GM19240 (cell line): ENCODE data around the gene SNTG2.
"Not testable (repeated sequence)": the region's sequence is repeated elsewhere in the genome, so short reads cannot be mapped to it uniquely, and the experiment has no call there.

Experiments used
- DNase-seq: peaks from one replicate; pipeline ENCODE4 v3.0.0; 2011; ENCODE audit warnings: low spot score; ENCODE audit not compliant: insufficient read length

Gene SNTG2

DNA sequence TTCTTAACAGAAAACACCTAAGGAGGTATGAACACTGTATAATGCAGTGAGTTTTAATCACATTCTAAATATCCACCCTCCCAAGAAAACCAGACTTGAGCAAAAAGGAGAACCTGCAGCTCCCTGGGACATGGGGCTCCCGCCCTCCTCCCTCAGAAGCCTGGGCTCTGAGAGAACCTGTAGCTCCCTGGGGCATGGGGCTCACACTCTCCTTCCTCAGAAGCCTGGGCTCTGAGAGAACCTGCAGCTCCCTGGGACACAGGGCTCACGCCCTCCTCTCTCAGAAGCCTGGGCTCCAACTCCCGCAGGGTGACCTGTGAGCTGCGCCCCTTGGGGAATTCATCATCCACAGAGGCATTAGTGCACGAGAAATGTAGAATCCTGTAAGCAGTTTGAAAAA lies 222.9 kb downstream of the SNTG2 start:
- DNase-seq, result no peak

DNA sequence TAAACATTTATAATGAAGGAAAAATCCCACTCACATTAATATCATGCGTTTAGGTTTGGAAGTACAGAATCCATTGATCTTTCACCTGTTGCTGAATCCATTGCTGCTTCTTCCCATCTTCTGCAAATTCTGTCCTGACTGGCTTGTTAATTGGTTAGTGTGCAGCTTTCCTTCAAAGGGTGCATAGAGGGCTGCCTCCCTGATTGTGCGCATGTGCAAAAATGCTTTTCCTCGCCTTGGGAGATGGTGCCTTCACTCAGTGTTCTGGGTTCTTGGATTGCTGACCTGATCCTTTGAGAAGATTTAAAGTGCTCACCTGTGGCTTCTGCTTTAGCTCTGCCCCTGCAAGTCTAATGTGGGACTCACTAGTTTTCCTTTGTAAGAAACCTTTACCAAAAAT lies 231.2 kb downstream of the SNTG2 start:
- DNase-seq, result no peak

DNA sequence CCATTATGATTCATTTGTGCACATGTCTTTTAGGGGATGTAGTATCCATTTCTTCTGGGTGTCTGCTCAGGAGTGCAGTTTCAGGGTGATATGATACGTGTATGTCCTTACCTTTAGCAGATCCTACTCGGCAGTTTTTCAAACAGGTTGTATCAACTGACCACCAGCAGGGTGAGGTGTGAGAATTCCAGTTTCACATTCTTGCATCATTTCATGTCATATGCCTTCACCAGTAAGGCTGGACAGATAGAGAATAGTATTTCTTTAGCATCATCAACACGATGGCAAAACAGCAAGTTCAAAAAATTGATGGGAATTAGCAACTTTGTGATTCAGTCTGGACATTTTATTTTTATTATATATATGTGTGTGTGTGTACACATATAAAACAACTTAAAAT lies 232.7 kb downstream of the SNTG2 start:
- no peak for DNase-seq

DNA sequence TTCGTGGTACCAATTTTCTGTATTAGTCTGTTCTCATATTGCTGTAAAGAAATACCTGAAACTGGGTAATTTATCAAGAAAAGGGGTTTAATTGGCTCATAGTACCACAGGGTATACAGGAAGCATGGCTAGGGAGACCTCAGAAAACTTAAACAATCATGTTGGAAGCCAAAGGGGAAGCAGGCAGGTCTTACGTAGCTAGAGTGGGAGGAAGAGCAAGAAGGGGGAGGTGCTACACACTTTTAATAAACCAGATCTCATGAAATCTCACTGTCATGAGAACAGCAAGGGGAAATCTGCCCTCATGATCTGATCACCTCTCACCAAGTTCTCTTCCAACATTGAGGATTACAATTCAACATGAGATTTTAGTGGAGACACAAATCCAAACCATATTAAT lies 235.8 kb downstream of the SNTG2 start:
- DNase-seq, result no peak

DNA sequence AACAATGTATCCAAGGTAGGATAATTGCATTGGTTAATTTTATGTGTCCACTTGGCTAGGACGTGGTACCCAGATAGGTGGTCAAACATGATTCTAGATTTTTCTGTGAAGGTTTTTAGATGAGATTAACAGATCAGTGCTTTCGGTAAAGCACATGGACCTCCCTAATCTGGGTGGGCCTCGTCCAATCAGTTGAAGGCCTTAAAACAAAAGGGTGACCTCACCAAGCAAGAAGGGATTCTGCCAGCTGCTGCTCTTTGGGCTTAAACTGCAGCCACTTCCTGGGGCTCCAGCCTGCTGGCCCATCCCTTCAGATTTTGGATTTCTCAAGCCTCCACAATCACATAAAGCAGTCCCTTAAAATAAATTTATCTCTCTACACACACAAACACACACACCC lies 236.5 kb downstream of the SNTG2 start:
- DNase-seq, result no peak

DNA sequence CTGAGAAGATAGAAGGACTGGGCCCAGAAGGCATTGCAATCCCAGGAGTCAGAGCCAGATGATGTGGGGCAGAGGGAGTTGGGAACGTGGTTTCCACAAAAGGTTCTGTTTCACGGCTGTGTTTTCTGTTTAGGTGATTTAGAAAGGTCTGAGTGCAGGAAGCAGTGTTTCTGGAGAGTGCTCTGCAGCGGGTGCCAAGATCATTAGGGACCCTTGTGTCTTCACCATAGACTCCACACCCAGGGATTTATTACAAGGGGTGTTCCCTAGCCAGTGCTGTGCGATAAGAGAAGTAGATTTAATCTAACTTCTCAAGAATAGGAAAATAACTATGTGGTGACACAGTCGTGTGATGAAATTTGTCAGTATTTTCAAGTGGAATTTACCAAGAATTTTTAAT lies 241.5 kb downstream of the SNTG2 start:
- DNase-seq, result no peak

DNA sequence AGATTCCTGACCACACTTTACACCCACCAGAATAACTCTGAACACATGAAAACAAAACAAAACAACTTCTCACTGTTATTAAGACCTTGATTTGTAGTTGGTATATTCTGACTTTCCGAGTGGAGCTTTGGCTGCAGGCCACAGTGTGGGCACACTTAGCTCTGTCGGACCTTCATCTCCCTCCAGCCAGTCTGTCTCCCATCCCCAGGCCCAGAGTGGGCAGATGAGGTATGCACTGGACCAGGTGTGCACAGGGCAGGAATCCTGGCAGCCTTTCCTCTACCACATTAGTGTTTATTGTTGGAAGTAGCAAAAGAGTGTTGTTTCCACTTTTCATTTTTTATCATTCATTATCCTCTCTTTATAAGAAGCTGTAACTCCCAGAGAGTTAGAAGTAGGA lies 243.2 kb downstream of the SNTG2 start:
- no peak for DNase-seq

DNA sequence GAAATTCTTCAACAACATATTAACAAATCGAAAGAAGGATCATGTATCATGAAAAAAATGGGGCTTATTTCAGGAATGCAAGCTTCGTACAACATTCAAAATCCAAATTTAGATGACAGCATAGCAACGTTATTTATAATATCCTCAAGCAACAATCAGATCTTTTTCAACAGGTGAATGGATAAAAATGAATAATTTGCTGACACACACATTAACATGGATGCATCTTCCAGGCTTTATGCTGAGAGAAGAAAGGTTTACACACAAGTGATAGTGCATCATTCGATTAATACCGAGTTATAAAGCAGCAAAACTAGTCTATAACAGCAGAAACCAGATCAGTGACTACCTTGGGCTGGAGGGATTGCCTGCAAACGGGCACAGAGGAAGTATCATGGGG lies 253.1 kb downstream of the SNTG2 start:
- no peak for DNase-seq

DNA sequence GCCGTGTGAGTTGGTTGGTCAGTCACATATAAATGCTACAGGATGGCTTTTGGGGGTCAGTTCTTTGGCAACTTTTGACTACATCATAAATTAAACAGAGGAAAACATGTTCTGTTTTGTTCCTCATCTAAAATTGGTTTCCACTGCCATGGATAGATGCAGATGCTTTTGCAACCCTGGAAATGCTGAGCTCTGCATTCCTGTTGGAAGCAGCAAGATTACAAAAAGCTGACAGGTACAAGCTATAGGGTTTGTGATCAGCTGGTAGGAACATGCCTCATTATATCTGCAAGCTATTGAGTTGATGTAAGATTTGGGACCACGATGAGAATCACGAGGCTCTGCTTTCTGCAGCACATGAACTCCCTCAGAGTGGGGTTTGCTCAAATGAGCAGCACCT lies 255.2 kb downstream of the SNTG2 start:
- no peak for DNase-seq

DNA sequence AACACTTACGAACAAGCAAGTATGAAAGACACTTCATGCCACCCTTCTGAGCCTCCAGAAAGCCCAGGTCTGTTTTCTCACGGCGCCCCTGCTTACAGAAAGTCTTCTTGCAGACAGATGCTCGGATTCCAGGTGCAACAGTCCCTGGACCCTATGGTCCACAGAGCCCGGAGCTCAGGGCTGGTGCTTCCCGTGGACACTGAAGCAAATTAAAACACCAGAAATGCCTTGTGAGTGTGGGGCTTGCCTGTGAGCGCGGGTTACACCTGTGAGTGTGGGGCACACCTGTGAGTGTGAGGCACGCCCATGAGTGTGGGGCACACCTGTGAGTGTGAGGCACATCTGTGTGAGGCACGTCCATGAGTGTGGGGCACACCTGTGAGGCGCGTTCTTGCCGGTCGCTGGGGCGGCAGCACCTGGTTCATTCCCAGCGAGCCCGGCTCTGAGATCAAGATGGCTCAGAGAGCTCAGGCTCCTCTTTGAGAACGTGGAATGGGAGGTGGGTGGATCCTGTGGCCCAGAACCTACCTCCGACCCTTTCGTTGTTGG lies 257.4 kb downstream of the SNTG2 start:
- DNase-seq, result no peak

DNA sequence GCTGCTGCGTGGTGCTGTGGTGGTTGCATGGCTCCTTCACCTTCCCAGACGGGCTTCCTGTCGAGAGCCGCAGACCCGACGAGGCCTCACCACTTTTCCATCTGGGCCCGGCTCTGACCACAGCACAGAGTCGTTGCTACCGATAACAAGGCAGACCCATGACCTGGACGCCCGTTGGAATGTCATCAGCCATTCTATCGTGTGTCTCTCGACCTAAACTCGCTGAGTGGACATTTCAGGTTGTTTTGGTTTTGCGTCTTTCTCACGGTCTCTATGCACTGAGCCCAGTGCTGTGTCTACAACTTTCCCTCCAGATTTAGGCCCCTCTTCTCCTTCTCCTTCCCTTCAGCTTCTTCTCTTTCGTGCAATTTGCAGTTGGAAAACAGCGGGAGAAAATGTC lies 257.9 kb downstream of the SNTG2 start:
- DNase-seq, result no peak

DNA sequence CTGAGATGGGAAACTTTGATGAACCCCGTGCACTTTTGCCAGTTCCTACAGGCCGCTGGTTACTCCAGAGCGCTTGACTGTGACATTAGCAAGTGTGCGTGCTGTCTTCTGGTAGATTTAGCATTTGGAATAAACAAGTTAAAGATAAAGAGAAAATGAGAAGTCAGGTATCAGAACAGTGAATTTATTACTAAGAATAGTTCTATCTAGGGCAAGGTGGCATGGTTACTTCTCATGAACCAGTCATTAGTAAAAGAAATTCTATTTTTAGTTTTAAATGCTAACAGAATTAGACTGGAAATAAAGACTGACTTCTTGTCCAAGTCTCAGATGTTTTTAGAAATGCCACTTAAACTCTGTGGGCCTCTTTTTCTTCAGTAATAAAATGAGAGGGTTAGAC lies 258.6 kb downstream of the SNTG2 start:
- no peak for DNase-seq

DNA sequence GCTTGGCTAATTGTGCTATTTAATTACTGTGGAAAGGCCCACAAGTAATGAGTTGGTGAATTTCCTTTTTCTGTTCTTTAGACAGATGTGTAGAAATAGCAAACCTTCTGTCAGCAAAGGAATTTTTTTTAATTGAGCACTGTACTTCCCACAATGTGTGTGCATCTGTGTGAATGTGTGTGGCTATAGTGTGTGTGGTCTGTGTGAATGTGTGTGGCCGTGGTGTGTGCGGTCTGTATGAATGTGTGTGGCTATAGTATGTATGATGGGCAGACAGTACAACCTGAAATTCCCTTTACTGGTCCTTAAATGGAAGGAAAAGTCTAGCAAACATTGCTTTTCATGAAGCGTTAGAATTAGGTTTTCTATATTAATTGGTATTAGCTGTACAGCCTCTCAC lies 259.1 kb downstream of the SNTG2 start:
- no peak for DNase-seq

DNA sequence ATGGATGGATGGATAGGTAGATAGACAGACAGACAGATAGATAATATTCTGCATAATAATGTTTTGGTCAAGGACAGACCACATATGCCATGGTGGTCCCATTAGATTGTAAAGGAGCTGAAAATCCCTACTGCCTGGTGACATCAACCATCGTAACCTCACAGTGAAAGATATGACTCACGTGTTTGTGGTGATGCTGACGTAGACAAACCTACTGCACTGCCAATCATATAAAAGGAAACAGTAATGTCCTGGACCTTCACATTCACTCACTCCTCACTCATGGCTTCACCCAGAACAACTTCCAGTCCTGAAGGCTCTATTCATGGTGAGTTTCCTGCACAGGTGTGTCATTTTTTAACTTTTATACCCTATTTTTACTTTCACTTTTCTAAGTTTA lies 259.7 kb downstream of the SNTG2 start:
- no peak for DNase-seq

DNA sequence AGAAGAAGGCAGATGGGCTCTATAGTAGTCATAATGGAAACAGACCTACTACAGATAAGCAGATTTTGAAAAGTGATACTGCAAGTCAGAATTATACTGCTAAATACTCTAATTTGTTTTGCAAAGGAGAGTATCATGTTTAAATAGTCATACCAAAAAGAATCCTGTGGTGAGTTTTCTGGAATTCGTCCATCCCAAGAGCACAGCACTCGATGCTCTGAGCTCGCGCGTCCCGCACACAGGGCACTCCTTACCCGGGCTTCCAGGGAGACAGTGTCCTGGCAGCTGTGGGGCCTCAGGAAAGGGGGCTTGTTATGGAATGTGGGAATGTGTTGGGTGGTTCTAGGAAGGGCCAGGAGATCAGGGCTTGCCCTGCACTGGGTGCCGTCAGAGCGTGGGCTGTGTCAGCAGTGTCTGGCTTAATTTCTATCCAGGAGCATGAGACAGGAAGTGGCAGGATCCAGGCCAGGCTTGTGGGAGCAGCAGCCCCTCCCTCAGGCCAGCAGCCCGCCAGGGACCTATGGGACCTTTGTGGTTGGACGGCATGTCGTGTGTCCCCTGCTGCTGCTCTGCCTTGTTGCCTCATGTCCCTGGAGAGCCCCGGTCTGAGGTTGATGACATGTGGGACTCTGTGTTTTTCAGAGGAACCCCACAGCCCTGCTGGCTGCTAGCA lies 269.4 kb downstream of the SNTG2 start:
- DNase-seq, result no peak

DNA sequence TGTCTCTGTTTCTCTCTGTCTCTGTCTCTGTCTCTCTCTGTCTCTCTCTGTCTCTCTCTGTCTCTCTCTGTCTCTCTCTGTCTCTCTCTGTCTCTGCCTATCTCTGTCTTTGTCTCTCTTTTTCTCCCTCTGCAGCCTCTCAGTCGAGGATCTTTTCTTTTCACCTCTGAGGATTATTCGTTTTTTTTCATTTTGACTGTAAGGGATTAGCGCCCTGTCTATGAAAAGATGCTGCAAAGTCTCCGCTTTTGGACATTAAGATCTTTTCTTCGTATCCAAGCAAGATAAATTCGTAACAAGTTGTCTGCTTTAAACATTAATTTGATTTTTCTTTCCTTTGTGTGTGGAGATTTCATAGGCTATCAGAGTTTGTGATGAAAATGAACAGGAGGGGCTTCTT lies 271.4 kb downstream of the SNTG2 start:
- no peak for DNase-seq

DNA sequence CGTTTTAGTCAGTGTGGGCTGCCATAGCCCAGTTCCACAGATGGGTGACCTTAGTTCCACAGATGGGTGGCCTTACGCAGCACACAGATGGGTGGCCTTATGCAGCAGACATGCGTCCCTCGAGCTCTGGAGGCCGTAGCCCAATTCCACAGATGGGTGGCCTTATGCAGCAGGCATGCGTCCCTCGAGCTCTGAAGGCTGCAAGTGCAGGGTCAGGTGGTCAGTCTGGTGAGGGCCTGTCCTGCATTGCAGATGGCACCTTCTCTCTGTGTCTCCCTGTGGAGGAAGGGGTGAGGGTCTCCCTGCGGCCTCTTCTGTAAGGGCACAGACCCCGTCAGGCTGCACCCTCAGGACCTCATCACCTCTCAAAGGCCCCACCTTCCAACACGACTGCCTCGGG lies 273.1 kb downstream of the SNTG2 start:
- DNase-seq, result no peak

DNA sequence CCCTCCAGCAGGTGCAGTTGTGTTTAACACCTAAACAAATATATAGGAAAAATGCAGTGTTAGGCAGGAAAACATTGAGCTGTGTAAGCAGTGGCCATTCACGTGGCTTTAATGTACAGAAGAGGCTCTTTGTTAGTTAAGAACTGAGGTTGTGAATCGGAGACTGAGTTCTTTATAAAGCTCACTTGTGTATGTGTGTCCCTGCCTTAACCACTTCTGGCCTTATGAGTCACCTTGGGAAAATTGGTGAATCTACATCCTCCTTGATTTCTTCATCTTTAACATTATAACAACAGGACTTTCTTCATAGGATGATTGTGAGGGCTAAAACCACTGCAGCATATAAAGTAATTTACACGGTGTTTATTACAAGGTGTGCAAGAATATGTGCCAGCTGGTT lies 274.3 kb downstream of the SNTG2 start:
- no peak for DNase-seq

DNA sequence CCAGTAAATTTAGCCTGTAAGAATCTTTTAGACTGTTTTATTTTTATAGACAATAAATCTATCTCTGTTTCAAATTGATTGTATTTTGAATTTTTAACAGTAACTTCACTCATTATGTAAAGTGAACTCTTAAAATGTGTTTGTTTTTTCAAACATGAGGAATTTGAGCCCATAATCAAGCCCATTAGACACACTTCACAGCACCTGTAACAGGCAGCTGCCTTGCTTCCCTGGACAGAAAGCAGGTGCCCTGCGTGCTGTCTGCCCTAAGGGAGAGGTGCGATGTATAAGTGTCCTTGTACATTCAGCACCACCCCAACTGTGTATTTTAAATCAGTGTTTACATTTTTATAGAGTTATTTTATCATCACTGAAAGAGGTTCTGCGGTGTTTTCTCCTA lies 276.1 kb downstream of the SNTG2 start:
- no peak for DNase-seq

DNA sequence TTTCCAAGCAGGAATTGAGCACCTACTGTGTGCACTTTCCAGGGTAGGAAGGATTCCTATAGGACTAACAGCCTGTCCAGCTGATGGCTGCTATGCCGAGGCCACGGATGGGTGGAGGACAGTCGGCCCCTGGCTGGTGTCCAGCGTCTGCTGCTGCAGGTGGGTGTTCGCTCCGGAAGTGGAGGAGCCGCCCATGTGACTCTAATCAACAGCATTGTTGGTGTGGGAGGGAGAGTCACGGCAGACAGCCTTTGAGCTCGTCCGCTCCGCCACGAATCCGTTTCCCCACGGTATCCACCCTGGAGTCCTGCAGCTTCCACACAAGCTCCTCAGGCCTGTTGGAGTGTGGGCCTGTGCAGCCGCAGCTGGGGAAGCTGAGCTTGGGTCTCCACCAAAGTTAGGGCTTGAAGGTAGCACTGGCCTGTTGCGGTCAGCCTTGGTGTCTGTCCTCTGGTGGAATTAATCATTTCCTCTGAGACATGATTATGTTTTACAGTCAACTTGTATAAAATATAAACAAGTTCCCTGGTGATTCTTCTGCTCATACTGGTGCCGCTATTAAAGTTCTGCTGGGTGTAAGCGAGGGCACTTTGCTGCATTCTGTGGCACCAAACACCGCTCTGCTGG lies 276.7 kb downstream of the SNTG2 start:
- no peak for DNase-seq

DNA sequence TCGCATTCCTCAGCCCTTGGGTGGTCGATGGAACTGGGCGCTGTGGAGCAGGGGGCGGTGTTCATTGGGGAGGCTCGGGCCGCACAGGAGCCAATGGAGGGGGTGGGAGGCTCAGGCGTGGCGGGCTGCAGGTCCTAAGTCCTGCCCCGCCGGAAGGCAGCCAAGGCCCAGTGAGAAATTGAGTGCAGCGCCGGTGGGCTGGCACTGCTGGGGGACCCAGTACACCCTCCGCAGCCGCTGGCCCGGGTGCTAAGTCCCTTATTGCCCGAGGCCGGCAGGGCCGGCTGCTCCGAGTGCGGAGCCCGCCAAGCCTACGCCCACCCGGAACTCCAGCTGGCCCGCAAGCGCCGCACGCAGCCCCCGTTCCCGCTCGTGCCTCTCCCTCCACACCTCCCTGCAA lies 278.9 kb downstream of the SNTG2 start:
- not testable (repeated sequence) for DNase-seq

DNA sequence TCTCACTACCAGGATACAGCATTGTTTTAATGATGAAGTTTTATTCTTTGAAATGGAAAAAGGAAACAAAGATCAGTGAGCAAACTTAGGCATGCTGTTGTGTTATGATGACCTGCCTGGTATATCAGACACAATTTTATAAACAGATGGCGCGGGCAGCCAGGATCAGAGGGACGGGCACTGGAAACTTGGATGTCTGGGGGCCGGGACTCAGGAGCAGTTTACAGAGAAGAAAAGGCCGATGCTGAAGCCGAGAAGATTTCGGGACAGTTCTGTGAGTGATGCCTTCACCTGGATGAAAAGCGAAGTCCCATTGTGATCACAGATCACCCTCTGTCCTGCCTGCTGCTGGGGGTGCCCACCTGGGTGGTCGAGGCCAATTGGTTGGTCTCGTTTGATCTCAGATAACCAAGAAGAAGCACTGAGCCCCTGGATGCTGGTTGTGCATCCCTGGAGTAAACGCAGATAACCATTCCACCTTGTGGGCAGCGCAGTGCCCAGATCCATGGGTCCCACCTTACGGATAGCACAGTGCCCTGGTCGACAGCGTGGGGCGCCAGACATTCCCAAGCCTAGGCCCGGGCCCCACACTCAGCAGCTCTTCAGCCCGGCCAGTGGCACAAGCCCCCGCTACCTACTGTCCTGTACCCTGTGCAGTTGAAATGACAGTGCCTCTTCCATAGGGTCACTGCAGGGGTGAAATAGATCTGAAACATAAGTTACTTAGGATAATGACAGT lies 279.7 kb downstream of the SNTG2 start:
- no peak for DNase-seq
